Sigmoid colon (tissue), 4 donors: ENCODE measurements around the gene TMEM19.

Experiments used
- EP300 ChIP-seq, 4 donors: sonication (generic); formaldehyde crosslinking; IDR thresholded peaks; one replicate each; pipeline ENCODE4 v1.6.1; 2017; ENCODE audit warnings: antibody characterized with exemption in 4 of 4
- POLR2A ChIP-seq, 2 donors: fragments of 450-650 bp; IDR thresholded peaks; one replicate each; pipeline ENCODE4 v1.6.1; 2016; ENCODE audit warnings: antibody characterized with exemption in 2 of 2, mild to moderate bottlenecking in 2 of 2, moderate library complexity in 2 of 2
- POLR2AphosphoS5 ChIP-seq, 4 donors: sonication (generic); formaldehyde crosslinking; IDR thresholded peaks; one replicate each; pipeline ENCODE4 v1.6.1; 2017; ENCODE audit warnings: antibody characterized with exemption in 4 of 4
- TF ChIP-seq, protein P1 (sequence below), 4 experiments: fragments of 450-650 bp in 3 of 4; fragments of 200-600 bp in 1 of 4; IDR thresholded peaks; one replicate each; pipeline ENCODE4 v1.5.1; 2016 to 2019; ENCODE audit warnings: antibody characterized with exemption in 4 of 4, mild to moderate bottlenecking in 3 of 4, moderate library complexity in 2 of 4

- TF ChIP-seq, protein P1, sequence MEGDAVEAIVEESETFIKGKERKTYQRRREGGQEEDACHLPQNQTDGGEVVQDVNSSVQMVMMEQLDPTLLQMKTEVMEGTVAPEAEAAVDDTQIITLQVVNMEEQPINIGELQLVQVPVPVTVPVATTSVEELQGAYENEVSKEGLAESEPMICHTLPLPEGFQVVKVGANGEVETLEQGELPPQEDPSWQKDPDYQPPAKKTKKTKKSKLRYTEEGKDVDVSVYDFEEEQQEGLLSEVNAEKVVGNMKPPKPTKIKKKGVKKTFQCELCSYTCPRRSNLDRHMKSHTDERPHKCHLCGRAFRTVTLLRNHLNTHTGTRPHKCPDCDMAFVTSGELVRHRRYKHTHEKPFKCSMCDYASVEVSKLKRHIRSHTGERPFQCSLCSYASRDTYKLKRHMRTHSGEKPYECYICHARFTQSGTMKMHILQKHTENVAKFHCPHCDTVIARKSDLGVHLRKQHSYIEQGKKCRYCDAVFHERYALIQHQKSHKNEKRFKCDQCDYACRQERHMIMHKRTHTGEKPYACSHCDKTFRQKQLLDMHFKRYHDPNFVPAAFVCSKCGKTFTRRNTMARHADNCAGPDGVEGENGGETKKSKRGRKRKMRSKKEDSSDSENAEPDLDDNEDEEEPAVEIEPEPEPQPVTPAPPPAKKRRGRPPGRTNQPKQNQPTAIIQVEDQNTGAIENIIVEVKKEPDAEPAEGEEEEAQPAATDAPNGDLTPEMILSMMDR (IDR thresholded peaks at IDR 0.05) = no peak
- no peak for TF ChIP-seq POLR2A (IDR thresholded peaks at IDR 0.05)
- no peak for TF ChIP-seq POLR2AphosphoS5 (IDR thresholded peaks at IDR 0.05)
- no peak for TF ChIP-seq EP300 (IDR thresholded peaks at IDR 0.05)
These were observed 5.7 kb downstream of the TMEM19 start for GRCh38 chr12:71691504-71692129.
